Neural crest cell (in vitro differentiated cells): Measurements from ENCODE around the gene MVB12B. TPM values are rescaled to one million over a fixed set of nuclear protein-coding genes. Genes with fewer than 3 reads are reported as not detected.

Source experiments
- DNase-seq: peaks from one replicate; pipeline ENCODE4 v3.0.0; 2021; ENCODE audit warnings: low read depth, mixed read lengths, low spot score
- H3K27ac Mint-ChIP-seq: one replicate; pipeline ENCODE4 v1.8.0; 2021; ENCODE audit warnings: mild to moderate bottlenecking, mixed read lengths; ENCODE audit not compliant: unreplicated experiment
- H3K27me3 Mint-ChIP-seq: 2 replicates; pipeline ENCODE4 v1.8.0; 2021; ENCODE audit warnings: low read depth, mild to moderate bottlenecking, mixed read lengths
- H3K36me3 Mint-ChIP-seq: 2 replicates; pipeline ENCODE4 v1.8.0; 2021; ENCODE audit warnings: low read depth, mild to moderate bottlenecking, mixed read lengths
- H3K4me1 Mint-ChIP-seq: 2 replicates; pipeline ENCODE4 v1.8.0; 2021; ENCODE audit warnings: mixed read lengths
- H3K4me3 Mint-ChIP-seq: one replicate; pipeline ENCODE4 v1.8.0; 2021; ENCODE audit warnings: mild to moderate bottlenecking, mixed read lengths
- H3K9me3 Mint-ChIP-seq: 2 replicates; pipeline ENCODE4 v1.8.0; 2021; ENCODE audit warnings: mixed read lengths
- total RNA-seq: library from RNA; stranded (reverse); gene quantifications from 2 replicates; pipeline ENCODE4 v1.2.1, GENCODE V29; 2021
- TF ChIP-seq, protein P1 (sequence below): fragments of 200-600 bp; sonication (generic); conservative IDR thresholded peaks from 2 replicates; pipeline ENCODE4 v1.5.0; 2021; ENCODE audit warnings: antibody characterized with exemption, mild to moderate bottlenecking

MVB12B gene
- total RNA-seq, 1 donor from 2014 or later: 68.1 TPM

DNA sequence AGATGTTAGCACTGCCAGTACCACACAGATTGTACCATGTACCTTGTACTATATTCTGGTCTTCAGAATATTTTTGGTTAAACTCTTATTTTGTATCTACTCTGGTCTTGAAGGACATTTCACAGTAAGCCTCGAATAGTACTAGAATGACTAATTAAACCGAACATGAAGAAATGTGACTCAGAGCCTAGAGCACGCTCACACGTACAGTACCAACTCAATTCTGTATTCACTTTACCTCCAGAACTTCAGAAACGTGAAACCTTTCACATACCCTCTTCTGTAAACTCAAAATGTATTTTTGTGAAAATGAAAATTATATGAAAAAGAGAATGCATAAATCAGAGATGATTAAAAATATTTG is 112.8 kb downstream of the MVB12B start:
- TF ChIP-seq, protein P1, sequence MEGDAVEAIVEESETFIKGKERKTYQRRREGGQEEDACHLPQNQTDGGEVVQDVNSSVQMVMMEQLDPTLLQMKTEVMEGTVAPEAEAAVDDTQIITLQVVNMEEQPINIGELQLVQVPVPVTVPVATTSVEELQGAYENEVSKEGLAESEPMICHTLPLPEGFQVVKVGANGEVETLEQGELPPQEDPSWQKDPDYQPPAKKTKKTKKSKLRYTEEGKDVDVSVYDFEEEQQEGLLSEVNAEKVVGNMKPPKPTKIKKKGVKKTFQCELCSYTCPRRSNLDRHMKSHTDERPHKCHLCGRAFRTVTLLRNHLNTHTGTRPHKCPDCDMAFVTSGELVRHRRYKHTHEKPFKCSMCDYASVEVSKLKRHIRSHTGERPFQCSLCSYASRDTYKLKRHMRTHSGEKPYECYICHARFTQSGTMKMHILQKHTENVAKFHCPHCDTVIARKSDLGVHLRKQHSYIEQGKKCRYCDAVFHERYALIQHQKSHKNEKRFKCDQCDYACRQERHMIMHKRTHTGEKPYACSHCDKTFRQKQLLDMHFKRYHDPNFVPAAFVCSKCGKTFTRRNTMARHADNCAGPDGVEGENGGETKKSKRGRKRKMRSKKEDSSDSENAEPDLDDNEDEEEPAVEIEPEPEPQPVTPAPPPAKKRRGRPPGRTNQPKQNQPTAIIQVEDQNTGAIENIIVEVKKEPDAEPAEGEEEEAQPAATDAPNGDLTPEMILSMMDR: no peak
- H3K4me3 Mint-ChIP-seq: no peak overlapping the region
- peaks cover 4% of the 10 kb centered on the region for H3K36me3 Mint-ChIP-seq
- DNase-seq: no peak
- H3K27ac Mint-ChIP-seq: no peak overlapping the region
- H3K27me3 Mint-ChIP-seq: no peaks in the 10 kb centered on the region
- peaks cover 64% of the 10 kb centered on the region for H3K4me1 Mint-ChIP-seq
- H3K9me3 Mint-ChIP-seq: no peaks in the 10 kb centered on the region

DNA sequence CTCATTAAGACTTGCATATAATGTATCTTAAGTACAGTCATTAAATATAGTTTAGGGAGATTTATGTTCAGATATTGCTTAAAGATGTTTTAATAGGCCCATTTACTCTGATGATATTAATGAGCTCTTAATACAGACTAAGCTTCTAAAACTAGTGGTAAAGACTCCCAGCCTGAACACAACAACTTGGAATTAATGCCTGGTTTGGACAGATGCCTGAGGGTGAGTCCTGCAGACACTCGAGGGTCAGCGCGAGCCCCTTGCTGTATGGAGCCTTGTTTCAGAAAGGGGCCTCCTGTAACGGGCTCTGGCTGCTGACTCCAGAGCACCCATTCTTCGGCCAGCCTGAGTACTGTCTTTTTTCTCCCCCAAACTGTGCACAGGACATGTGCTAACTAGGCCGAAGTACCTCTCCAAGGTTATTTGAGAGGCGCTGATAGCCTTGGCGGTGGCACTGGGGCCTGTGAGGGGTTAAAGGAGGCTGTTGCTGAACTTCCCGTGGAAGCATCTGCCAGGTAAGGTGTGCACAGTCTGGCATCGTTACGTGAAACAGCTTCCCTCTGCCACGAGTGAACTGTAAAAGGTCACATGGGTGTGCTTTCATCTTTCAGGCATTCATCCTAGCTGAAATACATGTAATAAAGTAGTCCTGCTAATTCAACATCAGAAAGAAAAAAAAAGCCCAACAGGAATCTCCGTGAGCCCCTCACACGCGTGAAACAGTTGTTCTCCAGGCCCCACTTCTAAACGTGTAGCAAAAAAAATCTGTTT is 113.4 kb downstream of the MVB12B start:
- no peak for DNase-seq
- H3K9me3 Mint-ChIP-seq: no peaks in the 10 kb centered on the region
- TF ChIP-seq, protein P1: no peak
- no peaks in the 10 kb centered on the region for H3K27me3 Mint-ChIP-seq
- no peak overlapping the region for H3K4me3 Mint-ChIP-seq
- H3K4me1 Mint-ChIP-seq: peaks cover 64% of the 10 kb centered on the region
- peaks cover 2% of the 10 kb centered on the region for H3K36me3 Mint-ChIP-seq
- no peak overlapping the region for H3K27ac Mint-ChIP-seq

DNA sequence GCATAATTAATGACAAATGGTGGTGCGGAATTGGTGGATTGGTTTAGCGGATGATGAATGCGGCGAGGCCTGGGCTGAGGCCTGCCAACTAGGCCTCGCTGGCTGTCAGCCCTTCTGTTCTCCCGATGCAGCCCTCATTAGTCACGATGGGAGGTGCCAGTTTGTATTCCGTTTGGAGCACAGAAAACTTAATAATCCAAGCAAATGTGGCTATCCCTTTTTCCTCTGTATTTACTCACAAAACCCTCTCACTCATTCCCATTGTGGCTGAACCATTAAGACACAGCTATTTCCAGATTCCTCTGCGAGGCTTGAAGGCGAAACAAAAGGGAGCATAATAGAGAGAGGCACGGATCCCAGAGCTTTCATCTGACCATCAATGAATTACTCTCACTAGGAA is 114.3 kb downstream of the MVB12B start:
- H3K27me3 Mint-ChIP-seq: no peaks in the 10 kb centered on the region

DNA sequence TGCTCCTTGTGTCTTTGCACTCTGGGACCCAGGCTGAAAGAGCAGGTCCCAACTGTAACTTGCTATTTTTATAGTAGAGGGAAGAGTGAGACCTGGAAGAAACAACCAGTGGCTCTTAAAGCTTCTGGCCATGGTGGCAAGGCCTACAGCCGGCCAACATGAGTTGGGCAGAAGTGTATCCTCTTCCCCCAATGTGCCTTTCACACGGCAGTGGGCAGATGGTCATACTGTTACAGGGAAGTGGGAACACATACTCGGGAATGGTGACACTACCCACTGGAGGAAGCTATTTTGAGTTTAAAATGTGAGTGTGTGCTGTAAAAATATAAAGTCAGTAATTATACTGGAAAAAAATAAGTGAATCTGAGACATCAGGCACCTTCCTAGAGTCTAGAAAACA is 116.0 kb downstream of the MVB12B start:
- Mint-ChIP-seq H3K36me3 (peaks cover 2% of the 10 kb centered on the region), H3K4me3 (no peak overlapping the region), H3K9me3 (no peaks in the 10 kb centered on the region), H3K27me3 (no peaks in the 10 kb centered on the region), H3K4me1 (peaks cover 40% of the 10 kb centered on the region), H3K27ac (no peak overlapping the region)
- no peak for DNase-seq
- TF ChIP-seq, protein P1: no peak

More for the DNA sequence above, 114.3 kb downstream of the MVB12B start:
- Mint-ChIP-seq H3K9me3 (no peaks in the 10 kb centered on the region), H3K4me3 (peak overlapping the region; percentile 73), H3K27ac (peak overlapping the region; percentile 75), H3K4me1 (peaks cover 56% of the 10 kb centered on the region), H3K36me3 (peaks cover 2% of the 10 kb centered on the region)
- TF ChIP-seq, protein P1: no peak
- no peak for DNase-seq

DNA sequence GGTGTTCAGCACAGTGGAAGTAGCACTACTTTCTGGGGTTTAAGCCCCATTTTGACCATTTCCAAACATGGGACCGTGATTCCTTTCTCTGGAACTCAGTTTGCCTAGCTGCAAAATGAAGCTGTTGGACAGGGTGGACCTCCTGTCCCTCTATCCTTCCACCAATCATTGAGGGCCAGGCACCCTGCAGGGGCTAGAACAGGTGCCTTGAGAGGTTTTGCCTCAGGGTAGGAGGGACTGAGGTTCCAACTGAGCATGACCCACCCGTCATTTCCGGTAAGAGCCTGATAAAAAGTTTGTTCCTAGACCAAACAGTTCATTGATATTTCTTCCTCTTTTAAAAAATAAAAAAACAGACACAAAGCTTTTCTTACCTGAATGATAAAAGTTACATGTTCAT is 116.5 kb downstream of the MVB12B start:
- Mint-ChIP-seq H3K27me3 (no peaks in the 10 kb centered on the region), H3K9me3 (no peaks in the 10 kb centered on the region), H3K4me3 (no peak overlapping the region), H3K4me1 (peaks cover 36% of the 10 kb centered on the region), H3K36me3 (peaks cover 5% of the 10 kb centered on the region), H3K27ac (no peak overlapping the region)
- no peak for DNase-seq
- TF ChIP-seq, protein P1: no peak
